ENCODE data around the gene DYNC1H1. TPM values are rescaled to one million over a fixed set of nuclear protein-coding genes. Genes with fewer than 3 reads are reported as not detected.

DYNC1H1 gene
- total and polyA plus RNA-seq, 2 experiments from 2014 or later, result 179 to 635 TPM

DNA sequence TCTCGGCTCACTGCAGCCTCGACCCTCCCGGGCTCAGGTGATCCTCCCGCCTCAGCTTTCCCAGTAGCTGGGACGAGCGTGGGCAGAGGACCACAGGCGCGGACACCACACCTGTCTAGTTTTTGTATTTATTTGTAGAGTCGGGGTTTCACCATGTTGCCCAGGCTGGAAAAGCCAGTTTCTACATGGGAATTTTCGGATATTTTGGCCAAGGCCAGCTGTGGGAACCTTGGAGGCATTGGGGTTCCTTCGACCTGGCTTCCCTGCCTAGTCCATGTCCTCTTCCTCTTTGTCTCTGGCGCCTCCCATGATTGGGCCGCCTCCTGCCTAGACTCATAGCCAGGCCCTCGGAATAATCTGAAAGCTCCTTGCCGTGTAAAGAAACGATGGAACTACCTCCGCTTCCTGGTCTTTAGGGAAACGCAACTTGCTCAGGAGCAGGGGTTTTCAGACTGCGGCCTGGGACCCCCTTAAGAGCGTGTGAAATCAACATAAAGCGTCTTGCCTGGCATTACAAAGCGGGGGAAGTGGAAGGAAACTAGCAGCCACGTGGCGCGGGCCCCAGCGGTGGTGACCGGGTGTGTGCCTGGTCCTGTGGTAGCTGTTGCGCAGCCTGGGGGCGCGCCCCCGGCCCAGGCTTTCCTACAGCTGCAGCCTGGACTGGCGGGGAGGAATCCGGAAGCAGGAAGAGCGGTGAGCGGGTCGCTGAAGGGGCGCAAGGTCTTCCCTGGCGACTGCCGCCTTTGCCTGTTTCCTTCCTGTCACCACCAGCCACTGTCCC, 123.8 kb downstream of the DYNC1H1 start:
- H3K79me2 ChIP-seq (replicated peaks; ENCODE audit: insufficient read depth), result peaks cover 33% of the 10 kb centered on the region
- no peaks in the 10 kb centered on the region for H3K27me3 ChIP-seq (ENCODE audit: insufficient read depth)
- H3K4me3 Mint-ChIP-seq, result peak overlapping the region; percentile 76
- peaks cover 25% of the 10 kb centered on the region for H3K36me3 ChIP-seq (ENCODE audit: insufficient read depth)
- H3K9me2 ChIP-seq (ENCODE audit: insufficient read depth), result no peaks in the 10 kb centered on the region
- H2AFZ ChIP-seq, result peak overlapping the region; percentile 80; the same call in 1 of the 2 replicates
- H3K27ac Mint-ChIP-seq, result peak overlapping the region; percentile 97
- peak overlapping the region; percentile 83 for H3K4me3 ChIP-seq
- peaks cover 46% of the 10 kb centered on the region for H3K4me1 Mint-ChIP-seq
- peak overlapping the region; percentile 84 for H3K4me2 ChIP-seq
- DNase-seq (ENCODE audit: low spot score) (peak; percentile 84), ATAC-seq (peak; percentile 62)
- H3K27ac ChIP-seq (ENCODE audit: low read depth), result peak overlapping the region; percentile 97
- peaks cover 43% of the 10 kb centered on the region for H3K4me1 ChIP-seq (ENCODE audit: insufficient read depth)
- peaks cover 42% of the 10 kb centered on the region for H3F3A ChIP-seq (replicated peaks; ENCODE audit: low read depth)
- peaks cover 23% of the 10 kb centered on the region for H3K27me3 Mint-ChIP-seq (ENCODE audit: insufficient read depth, low read depth, poor library complexity)
- peaks cover 41% of the 10 kb centered on the region for H3K36me3 Mint-ChIP-seq (ENCODE audit: low read depth)
- peaks cover 4% of the 10 kb centered on the region; the same call in 2 of the 3 replicates for H3K9me3 Mint-ChIP-seq
- H4K20me1 ChIP-seq (replicated peaks; ENCODE audit: insufficient read depth), result peaks cover 29% of the 10 kb centered on the region
- TF ChIP-seq POLR2AphosphoS5 (IDR thresholded peaks at IDR 0.05; ENCODE audit: low read depth) (peak; percentile 74), JUNB (IDR thresholded peaks at IDR 0.05; ENCODE audit: unreplicated experiment) (no peak)

DNA sequence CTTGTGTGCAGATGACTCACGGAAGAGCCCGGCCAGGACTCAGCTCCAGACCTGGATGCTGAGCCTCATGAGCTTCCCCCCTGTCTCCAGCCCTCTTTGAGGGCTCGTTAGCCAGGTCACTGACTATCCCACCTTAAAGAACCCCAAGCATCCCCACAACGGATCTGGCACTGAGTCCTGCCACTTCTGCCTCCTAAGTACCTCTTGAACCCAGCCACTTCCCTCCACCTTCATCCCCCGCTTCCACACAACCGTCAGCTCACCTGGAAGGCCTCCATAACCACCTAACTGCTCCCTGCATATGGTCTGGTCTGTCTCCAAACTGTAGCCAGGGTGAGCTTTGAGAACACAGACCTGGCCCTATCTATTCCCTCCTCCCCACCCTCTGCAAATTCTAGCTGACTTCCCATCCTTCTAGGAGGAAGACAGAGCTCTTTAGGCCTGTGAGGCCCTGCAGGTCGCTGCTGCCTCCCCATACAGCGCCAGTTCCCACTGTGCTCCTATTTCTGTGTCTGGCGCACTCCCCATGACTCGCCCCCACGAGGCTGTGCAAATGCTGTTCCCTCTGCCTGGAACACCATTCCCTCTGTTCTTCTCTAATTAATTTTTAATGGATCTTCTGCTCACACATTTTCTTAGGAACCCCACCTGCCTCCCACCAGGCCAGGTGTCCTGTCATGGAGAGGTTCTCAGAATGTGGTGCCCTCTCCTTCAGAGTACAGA, 125.4 kb downstream of the DYNC1H1 start:
- H2AFZ ChIP-seq, result no peak overlapping the region
- peaks cover 32% of the 10 kb centered on the region for H3K4me1 Mint-ChIP-seq
- H3K9me2 ChIP-seq (ENCODE audit: insufficient read depth), result no peaks in the 10 kb centered on the region
- peaks cover 31% of the 10 kb centered on the region for H3K4me1 ChIP-seq (ENCODE audit: insufficient read depth)
- peaks cover 23% of the 10 kb centered on the region for H3K27me3 Mint-ChIP-seq (ENCODE audit: insufficient read depth, low read depth, poor library complexity)
- no peak overlapping the region for H3K27ac ChIP-seq (ENCODE audit: low read depth)
- H3K79me2 ChIP-seq (replicated peaks; ENCODE audit: insufficient read depth), result peaks cover 17% of the 10 kb centered on the region
- H3K4me3 Mint-ChIP-seq, result peak overlapping the region; percentile 76; the same call in 2 of the 3 replicates
- peaks cover 30% of the 10 kb centered on the region for H3F3A ChIP-seq (replicated peaks; ENCODE audit: low read depth)
- H3K4me2 ChIP-seq, result no peak overlapping the region
- peaks cover 13% of the 10 kb centered on the region for H4K20me1 ChIP-seq (replicated peaks; ENCODE audit: insufficient read depth)
- H3K27me3 ChIP-seq (ENCODE audit: insufficient read depth), result no peaks in the 10 kb centered on the region
- ATAC-seq (no peak), DNase-seq (ENCODE audit: low spot score) (no peak)
- peaks cover 26% of the 10 kb centered on the region for H3K36me3 Mint-ChIP-seq (ENCODE audit: low read depth)
- H3K27ac Mint-ChIP-seq, result no peak overlapping the region
- H3K9me3 Mint-ChIP-seq, result peaks cover 4% of the 10 kb centered on the region; the same call in 2 of the 3 replicates
- H3K4me3 ChIP-seq, result no peak overlapping the region
- peaks cover 9% of the 10 kb centered on the region for H3K36me3 ChIP-seq (ENCODE audit: insufficient read depth)
- TF ChIP-seq, protein P1, sequence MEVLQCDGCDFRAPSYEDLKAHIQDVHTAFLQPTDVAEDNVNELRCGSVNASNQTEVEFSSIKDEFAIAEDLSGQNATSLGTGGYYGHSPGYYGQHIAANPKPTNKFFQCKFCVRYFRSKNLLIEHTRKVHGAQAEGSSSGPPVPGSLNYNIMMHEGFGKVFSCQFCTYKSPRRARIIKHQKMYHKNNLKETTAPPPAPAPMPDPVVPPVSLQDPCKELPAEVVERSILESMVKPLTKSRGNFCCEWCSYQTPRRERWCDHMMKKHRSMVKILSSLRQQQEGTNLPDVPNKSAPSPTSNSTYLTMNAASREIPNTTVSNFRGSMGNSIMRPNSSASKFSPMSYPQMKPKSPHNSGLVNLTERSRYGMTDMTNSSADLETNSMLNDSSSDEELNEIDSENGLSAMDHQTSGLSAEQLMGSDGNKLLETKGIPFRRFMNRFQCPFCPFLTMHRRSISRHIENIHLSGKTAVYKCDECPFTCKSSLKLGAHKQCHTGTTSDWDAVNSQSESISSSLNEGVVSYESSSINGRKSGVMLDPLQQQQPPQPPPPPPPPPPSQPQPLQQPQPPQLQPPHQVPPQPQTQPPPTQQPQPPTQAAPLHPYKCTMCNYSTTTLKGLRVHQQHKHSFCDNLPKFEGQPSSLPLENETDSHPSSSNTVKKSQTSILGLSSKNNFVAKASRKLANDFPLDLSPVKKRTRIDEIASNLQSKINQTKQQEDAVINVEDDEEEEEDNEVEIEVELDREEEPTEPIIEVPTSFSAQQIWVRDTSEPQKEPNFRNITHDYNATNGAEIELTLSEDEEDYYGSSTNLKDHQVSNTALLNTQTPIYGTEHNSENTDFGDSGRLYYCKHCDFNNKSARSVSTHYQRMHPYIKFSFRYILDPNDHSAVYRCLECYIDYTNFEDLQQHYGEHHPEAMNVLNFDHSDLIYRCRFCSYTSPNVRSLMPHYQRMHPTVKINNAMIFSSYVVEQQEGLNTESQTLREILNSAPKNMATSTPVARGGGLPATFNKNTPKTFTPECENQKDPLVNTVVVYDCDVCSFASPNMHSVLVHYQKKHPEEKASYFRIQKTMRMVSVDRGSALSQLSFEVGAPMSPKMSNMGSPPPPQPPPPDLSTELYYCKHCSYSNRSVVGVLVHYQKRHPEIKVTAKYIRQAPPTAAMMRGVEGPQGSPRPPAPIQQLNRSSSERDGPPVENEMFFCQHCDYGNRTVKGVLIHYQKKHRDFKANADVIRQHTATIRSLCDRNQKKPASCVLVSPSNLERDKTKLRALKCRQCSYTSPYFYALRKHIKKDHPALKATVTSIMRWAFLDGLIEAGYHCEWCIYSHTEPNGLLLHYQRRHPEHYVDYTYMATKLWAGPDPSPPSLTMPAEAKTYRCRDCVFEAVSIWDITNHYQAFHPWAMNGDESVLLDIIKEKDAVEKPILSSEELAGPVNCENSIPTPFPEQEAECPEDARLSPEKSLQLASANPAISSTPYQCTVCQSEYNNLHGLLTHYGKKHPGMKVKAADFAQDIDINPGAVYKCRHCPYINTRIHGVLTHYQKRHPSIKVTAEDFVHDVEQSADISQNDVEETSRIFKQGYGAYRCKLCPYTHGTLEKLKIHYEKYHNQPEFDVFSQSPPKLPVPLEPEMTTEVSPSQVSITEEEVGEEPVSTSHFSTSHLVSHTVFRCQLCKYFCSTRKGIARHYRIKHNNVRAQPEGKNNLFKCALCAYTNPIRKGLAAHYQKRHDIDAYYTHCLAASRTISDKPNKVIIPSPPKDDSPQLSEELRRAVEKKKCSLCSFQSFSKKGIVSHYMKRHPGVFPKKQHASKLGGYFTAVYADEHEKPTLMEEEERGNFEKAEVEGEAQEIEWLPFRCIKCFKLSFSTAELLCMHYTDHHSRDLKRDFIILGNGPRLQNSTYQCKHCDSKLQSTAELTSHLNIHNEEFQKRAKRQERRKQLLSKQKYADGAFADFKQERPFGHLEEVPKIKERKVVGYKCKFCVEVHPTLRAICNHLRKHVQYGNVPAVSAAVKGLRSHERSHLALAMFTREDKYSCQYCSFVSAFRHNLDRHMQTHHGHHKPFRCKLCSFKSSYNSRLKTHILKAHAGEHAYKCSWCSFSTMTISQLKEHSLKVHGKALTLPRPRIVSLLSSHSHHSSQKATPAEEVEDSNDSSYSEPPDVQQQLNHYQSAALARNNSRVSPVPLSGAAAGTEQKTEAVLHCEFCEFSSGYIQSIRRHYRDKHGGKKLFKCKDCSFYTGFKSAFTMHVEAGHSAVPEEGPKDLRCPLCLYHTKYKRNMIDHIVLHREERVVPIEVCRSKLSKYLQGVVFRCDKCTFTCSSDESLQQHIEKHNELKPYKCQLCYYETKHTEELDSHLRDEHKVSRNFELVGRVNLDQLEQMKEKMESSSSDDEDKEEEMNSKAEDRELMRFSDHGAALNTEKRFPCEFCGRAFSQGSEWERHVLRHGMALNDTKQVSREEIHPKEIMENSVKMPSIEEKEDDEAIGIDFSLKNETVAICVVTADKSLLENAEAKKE (CRISPR knock-in tag; IDR thresholded peaks at IDR 0.05), result no peak
- TF ChIP-seq ZNF114 (CRISPR knock-in tag; IDR thresholded peaks at IDR 0.05) (no peak), CREB1 (CRISPR knock-in tag; IDR thresholded peaks at IDR 0.05; ENCODE audit: low read depth) (no peak), STAT1 (IDR thresholded peaks at IDR 0.05; ENCODE audit: unreplicated experiment) (no peak), POLR2AphosphoS5 (IDR thresholded peaks at IDR 0.05; ENCODE audit: low read depth) (no peak), EZH2phosphoT487 (IDR thresholded peaks at IDR 0.05; ENCODE audit: unreplicated experiment) (no peak), JUNB (IDR thresholded peaks at IDR 0.05; ENCODE audit: unreplicated experiment) (no peak), ZNF331 (CRISPR knock-in tag; IDR thresholded peaks at IDR 0.05; ENCODE audit: low read depth) (no peak), EZH2 (IDR thresholded peaks at IDR 0.05; ENCODE audit: low read depth, unreplicated experiment) (no peak)
- TF ChIP-seq, protein P2, sequence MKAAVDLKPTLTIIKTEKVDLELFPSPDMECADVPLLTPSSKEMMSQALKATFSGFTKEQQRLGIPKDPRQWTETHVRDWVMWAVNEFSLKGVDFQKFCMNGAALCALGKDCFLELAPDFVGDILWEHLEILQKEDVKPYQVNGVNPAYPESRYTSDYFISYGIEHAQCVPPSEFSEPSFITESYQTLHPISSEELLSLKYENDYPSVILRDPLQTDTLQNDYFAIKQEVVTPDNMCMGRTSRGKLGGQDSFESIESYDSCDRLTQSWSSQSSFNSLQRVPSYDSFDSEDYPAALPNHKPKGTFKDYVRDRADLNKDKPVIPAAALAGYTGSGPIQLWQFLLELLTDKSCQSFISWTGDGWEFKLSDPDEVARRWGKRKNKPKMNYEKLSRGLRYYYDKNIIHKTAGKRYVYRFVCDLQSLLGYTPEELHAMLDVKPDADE (IDR thresholded peaks at IDR 0.05), result no peak
